Stromal cell of bone marrow (primary cell): ENCODE measurements around the gene FRG2B.
"Not testable (repeated sequence)": the region's sequence is repeated elsewhere in the genome, so short reads cannot be mapped to it uniquely, and the experiment has no call there.

Experiments
- DNase-seq: peaks from one replicate; pipeline ENCODE4 v3.0.0-alpha.2; 2012; ENCODE audit warnings: low read depth

Gene FRG2B

GRCh38 chr10:133599869-133600268 is 26.7 kb downstream of the FRG2B start:
- not testable (repeated sequence) for DNase-seq

- DNase-seq, result no peak
These were observed 33.9 kb downstream of the FRG2B start for GRCh38 chr10:133592716-133593115.

GRCh38 chr10:133590970-133591359 is 35.6 kb downstream of the FRG2B start:
- DNase-seq, result no peak

GRCh38 chr10:133590226-133590969 is 36.2 kb downstream of the FRG2B start:
- DNase-seq, result no peak

- not testable (repeated sequence) for DNase-seq
These were observed 49.6 kb downstream of the FRG2B start for GRCh38 chr10:133577037-133577436.
